NCI-H2081 (cell line): ENCODE measurements around the gene DCLK1.

Experiments used
- DNase-seq, 2 experiments: peaks; one replicate each; lab custom pipeline; 2025; lab: John Stamatoyannopoulos, UW

The DCLK1 gene

GRCh38 chr13:35760735-35761281, 370.4 kb downstream of the DCLK1 start:
- DNase-seq = no peak

- no peak for DNase-seq
These were observed 383.6 kb downstream of the DCLK1 start for GRCh38 chr13:35747594-35747993.

DNA sequence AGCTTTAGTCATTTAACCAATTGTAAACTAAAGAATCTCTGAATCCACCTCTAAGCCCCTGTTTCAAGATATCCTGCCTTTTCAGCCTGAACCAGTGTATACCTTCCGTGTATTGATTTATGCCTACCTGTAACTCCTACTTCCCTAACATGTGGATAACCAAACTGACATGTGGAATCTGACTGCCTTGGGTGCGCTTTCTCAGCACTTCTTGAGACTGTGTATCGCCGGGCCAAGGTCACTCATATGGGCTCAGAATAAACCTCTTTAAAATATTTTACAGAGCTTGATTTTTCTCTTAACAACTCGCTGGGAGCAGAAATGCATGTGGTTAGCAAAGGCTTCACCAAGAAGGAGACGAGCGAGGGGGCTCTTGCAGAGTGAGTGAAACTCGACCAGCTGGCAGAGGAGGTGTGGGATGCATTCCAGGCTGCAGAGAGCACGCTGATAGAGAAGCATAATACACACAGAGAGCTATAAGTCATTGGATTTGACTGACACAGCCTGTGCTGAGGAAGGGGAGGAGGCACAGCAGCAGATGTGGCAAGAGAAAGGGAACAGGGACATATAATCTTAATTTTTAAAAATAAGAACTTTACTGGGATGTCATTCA, 386.5 kb downstream of the DCLK1 start:
- no peak for DNase-seq

GRCh38 chr13:35744144-35744543, 387.0 kb downstream of the DCLK1 start:
- DNase-seq = no peak

- no peak for DNase-seq
These were observed 388.0 kb downstream of the DCLK1 start for GRCh38 chr13:35743165-35743564.

- DNase-seq = no peak
These were observed 389.5 kb downstream of the DCLK1 start for GRCh38 chr13:35741657-35742056.

DNA sequence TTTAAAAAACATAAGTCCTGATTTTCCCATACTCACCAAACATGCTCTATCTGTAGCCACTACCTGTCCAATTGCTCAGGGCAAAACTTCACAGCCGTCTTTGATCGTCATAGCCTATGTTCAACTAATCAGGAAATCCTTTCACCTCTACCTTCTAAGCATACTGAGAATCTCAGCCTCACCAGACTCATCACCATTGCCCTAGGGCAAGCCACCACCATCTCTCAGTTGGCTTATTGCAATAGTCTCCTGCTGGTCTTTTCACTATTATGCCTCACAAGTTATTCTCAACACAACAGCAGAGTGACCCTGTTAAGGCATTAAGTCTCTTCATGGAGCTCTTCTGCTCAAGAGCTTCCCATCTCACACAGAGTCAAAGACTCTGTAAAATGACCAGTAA, 394.3 kb downstream of the DCLK1 start:
- no peak for DNase-seq

DNA sequence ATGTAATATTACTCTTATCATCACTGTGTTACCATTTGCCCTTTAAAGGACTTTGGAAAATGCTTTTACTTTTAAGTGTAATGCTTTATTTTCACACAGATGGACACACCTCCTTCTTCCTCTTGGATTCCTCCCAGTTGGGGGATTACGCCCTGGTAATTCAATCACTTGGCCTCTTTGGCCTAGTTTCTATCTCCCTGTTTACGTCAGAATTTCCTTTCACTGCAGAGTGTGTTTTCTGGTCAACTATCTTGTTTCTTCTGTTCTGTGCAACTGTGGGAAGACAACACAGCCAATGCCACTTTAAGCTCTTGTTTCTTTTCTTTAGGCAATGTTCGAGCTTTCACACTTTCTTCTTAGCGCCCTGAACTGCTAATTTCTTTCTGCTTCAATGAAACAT, 397.4 kb downstream of the DCLK1 start:
- DNase-seq = no peak

DNA sequence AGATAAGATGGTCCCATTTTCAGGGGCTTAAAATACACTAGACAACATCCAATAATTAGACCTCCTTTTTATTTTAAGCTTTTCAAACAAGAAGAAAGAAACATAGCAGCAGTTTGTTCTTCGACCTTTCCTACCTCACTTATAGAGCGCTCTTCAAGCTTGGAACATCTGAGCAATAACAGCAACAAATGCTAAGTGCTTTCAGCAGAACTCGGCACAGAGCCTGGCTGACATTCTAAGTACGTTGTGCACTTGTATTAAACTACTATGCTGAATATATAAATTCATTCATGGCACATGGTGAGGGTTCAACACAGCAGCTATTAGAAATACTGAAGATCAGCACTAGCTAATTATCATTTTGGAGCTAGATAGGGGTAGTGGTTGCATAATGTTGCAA, 398.6 kb downstream of the DCLK1 start:
- no peak for DNase-seq

GRCh38 chr13:35731471-35731870, 399.7 kb downstream of the DCLK1 start:
- DNase-seq = no peak

DNA sequence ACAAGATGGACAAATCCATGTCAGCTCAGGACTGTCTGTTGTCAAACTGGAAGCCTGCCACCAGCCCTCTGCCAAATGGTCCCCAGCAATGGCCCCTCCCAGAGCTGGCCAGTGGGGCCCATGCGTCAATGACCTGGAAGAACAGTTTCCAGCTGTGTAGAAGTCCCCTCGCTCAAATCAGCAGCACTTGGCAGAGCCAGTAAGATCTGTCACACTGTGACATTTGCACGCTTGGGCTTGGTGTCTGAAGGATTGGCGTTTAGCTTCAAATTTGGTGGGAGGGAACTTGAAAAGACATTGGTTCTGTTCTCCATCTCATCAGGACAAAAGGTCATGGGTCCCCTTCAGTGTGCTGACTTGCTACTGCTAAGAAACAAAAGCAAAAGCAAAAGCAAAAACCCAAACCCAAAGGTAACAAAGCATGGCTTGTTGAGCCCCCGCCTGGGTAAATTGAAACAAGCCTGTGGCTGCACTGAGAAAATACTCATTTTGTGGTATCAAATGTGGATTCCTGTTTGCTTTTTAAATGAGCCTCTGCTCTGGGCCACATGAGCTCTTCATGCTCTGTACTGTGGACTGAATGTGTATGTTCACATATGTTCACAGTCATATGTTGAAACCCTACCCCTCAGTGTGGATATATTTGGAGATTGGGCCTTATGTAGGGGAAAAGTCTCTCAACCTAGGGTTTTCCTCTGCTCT, 401.1 kb downstream of the DCLK1 start:
- DNase-seq = no peak

DNA sequence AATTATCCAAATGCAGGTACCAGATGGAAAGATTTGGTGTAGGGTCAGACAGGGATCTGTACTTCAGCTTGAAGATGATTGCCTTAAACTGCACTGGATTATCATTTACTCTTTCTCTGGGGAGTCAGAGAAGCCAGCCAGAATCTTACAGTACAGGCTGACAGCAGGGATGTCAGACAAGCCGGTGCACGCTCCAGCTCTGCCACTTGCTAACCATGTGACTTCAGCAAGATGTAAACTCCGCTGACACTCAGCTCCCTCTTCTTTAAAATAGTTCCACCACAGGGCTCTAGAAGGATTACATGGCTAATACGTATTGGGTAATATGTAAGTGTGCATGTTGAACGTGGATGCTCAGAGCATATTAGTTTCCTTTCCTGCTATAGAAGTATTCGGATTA, 403.3 kb downstream of the DCLK1 start:
- DNase-seq = no peak

DNA sequence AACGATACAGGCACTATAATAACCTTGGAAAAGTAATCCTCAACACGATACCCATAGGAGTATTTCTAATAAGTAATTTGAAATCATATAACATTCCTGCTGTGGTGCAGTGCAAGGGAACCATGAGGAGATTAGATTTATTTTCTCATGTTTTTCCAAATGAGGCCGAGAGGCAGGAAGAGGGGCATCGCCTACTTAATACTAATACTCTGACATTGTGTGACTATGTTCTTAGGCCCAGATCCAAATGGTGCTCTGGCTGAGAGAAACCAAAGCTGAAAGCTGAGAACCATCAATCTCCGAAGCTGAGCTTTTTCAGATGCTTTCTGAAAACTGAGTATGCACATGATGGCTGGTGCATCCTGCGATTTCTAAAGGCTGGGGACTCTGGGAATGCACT, 406.7 kb downstream of the DCLK1 start:
- no peak for DNase-seq

GRCh38 chr13:35723821-35724220, 407.4 kb downstream of the DCLK1 start:
- DNase-seq = no peak

DNA sequence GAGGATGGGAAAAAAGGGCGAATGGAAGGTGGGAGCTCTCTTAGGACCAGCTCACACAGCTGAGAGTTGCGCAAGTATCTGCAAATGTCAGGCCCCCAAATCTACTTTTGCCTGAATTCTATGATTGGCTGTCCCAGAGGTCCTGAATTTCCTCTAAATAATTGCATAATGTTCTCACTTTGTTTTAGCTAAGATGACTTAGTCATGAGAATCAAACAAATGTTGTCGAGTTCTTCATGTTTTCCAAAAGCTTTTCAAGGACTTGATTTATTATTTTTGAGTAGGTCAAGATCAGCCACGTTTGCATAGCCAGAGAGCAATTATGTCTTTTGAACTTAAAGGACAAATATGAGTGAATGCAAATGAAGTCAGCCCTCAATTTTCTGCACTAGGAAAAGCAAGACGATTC, 408.1 kb downstream of the DCLK1 start:
- DNase-seq = no peak

DNA sequence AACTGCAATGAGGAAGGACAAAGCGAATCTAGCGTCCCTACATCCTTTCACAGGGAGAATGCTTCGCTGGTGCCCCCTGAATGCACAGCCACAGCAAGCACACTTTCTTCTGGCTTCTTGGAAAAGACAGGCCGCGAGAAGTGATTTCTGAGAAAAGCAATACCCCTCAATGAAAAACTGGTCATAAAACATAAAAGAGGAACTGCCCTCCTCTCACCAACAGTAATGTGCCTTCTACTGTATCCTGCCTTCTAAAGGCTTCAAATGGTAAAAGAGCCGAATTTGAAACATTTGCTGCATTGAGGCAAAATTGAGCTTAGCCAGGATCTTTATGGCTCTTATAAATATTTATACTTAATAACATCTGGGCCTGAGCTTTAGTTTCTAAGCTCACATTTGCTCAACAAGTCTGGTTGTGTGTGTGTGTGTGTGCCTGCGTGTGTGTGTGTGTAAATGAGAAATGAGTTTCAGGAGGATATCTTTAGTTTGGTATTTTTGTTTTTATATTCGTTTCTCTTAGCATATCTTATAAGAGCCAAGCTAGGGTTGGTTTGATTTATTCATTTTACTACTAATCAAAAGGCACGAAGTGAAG, 408.6 kb downstream of the DCLK1 start:
- no peak for DNase-seq

DNA sequence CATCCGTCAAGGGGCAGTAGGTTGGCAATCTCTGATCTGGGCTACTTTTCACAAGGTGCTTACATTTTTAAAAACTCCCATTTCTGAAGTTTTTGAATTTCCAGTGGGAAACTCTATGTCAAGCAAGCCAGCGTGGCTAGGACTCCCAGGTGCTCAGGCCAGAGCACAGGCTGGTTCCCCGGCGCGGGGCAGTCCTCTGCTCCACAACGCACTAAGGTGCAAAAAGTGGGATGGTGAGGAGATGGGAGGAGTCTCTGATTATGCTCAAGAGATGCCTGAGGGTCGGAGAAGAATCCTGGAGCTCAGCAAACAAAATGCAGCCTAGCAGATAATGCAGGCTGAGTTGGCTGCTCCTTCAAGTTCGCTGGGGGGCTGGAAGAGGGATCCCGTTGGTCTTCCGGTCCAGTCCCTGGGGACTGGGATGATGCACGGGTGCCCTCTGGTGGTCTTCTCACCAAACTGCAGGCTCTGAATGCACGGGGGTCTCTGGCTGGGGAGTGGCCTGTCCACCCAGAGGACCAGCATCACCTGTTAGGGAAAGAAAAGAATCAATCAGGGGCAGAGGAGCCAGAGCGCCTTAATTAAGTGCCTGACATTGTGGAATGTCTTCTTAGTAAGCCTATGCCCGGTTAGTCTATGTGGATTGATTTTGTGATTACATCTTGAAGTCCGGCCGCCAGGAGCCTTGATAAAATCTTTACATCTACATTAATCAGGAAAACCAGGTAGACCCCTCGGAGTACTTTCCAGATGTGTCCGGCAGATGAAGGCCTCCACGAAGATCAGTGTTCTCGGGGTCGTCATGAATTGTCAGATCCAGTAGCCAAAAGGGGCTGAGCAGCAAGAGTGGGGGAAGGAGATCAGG, 410.3 kb downstream of the DCLK1 start:
- DNase-seq = peak; percentile 23 to 49

DNA sequence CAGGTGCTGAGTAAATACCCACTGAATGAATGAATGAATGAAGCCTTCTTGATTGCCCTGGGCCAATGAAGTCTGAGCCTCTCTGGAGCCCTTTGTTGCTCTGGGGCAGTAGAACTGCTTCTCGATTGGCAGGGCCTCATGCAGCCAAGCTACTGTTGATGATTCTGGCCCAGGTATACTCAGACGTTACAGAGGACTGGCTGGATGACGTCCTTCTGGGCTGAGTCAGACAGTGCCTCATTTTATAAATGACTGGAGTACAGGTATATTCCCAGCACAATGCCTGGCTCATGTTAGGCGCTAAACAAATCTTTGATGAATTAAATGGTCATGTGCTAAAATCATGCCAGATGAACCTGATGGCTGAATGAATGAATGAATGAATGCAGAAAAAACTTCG, 410.9 kb downstream of the DCLK1 start:
- no peak for DNase-seq
